DMS153 treated with DMSO at 0.1 percent for 48 hours (cell line): Measurements from ENCODE around the gene ZBTB42.

Source experiments
- DNase-seq: peaks from one replicate; lab custom pipeline; 2025; ENCODE audit not compliant: unreplicated experiment; lab: John Stamatoyannopoulos, UW

ZBTB42 gene

GRCh38 chr14:104800771-104801519 lies at the start of gene ZBTB42:
Gene ZBTB42, plus strand, starts transcription at chr14:104801101. Its CDS starts 97 bp downstream, at chr14:104801198.
- no peak for DNase-seq

- no peak for DNase-seq
These were observed 49.1 kb upstream of the ZBTB42 start for GRCh38 chr14:104751539-104752422.

GRCh38 chr14:104752423-104752734 lies 48.5 kb upstream of the ZBTB42 start:
- no peak for DNase-seq

GRCh38 chr14:104752735-104753527 lies 48.0 kb upstream of the ZBTB42 start, which contains the start of gene SIVA1:
Gene SIVA1, plus strand, starts transcription at chr14:104753147. Its CDS starts 55 bp downstream, at chr14:104753202.
- DNase-seq: peak; percentile 80

- no peak for DNase-seq
These were observed 47.2 kb upstream of the ZBTB42 start for GRCh38 chr14:104753528-104754212.

GRCh38 chr14:104754213-104754851 lies 46.6 kb upstream of the ZBTB42 start:
- no peak for DNase-seq

GRCh38 chr14:104755621-104756020 lies 45.3 kb upstream of the ZBTB42 start:
- DNase-seq: no peak

- no peak for DNase-seq
These were observed 44.2 kb upstream of the ZBTB42 start for GRCh38 chr14:104756477-104757237.

GRCh38 chr14:104757238-104757585 lies 43.7 kb upstream of the ZBTB42 start:
- DNase-seq: no peak

GRCh38 chr14:104757681-104758392 lies 43.1 kb upstream of the ZBTB42 start:
- DNase-seq: no peak

GRCh38 chr14:104758981-104759969 lies 41.6 kb upstream of the ZBTB42 start:
- DNase-seq: no peak

- no peak for DNase-seq
These were observed 35.4 kb upstream of the ZBTB42 start for GRCh38 chr14:104765517-104765916.

- DNase-seq: no peak
These were observed 34.5 kb upstream of the ZBTB42 start for GRCh38 chr14:104766256-104766862.

GRCh38 chr14:104766863-104767633 lies 33.9 kb upstream of the ZBTB42 start:
- DNase-seq: no peak

- DNase-seq: no peak
These were observed 33.3 kb upstream of the ZBTB42 start for GRCh38 chr14:104767634-104767918.

GRCh38 chr14:104768437-104769323 lies 32.2 kb upstream of the ZBTB42 start:
- DNase-seq: peak; percentile 16
